SH-SY5Y (cell line): ENCODE results near the gene SYP.

Source experiments
- GATA2 ChIP-seq: IDR thresholded peaks from 2 replicates; pipeline ENCODE4 v1.6.1; 2011; ENCODE audit warnings: mild to moderate bottlenecking, low read depth, low read length
- GATA3 ChIP-seq: IDR thresholded peaks from 2 replicates; pipeline ENCODE4 v1.6.1; 2011; ENCODE audit warnings: low read depth, mild to moderate bottlenecking, low read length, moderate library complexity

The SYP gene

DNA sequence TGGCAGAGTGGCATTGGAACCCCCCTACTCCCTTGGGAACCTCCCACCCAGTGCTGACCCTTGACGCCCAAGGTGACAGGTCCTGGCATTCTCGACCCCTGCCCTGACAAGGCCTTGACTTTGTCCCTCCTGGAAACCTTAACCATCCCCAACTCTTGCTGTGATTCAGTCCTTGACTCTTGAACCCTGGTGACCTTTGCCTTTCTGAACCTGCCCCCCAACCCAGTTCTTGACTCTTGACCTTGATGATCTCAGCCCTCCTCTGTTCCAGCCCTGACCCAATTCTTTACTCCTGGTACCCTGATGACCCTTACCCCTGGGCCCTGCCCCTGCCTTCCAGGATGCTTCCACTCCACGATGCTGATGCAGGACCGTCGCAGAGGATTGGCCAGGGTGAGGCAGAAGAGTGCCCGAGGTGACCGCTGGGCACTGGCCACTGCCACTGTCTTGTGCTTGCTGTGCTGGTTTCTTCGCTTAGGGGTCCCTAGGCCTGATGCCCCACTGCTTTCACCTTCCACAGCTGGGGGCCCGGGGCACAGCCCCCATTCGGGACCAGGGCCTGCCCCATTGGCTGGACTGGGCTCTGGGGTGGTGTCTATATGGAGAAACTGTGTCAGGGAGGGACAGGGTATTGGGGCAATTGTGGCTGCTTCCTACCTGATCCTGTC lies 31.5 kb upstream of the SYP start:
- TF ChIP-seq GATA3, result no peak
- no peak for TF ChIP-seq GATA2

DNA sequence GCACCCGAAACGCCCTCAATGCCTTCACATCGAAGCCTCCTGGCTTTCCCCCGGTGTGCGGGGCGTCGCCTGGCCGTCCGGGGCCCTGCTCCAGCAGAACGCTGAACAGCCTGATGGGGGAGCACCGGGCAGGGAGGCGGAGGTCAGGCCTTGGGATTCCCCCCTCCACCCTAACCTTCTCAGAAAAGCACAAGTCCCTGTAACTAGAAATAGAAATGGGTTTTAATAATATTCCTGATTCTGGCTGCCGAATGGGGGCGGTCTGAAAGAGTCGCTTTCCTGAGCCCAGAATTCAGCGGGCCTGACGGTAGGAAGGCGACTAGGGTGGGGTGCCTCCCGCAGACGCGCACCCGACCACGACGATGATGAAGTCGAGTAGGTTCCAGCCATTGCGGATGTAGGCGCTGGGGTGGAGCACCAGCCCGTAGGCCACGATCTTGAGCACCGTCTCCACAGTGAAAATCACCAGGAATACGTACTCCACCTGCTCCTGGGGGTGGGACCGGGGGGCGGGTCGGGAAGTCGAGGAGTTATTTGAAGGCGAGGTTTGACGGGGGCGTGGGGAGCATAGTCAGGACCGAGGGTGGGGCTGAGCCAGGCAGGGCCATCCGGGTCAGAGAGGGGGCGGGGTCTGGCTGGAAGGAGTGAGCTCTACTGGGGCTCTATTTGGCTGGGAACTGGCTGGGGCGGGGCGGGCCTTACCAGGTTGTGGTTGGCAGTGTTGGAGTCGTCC lies 30.7 kb upstream of the SYP start:
- TF ChIP-seq GATA3, result no peak
- no peak for TF ChIP-seq GATA2

DNA sequence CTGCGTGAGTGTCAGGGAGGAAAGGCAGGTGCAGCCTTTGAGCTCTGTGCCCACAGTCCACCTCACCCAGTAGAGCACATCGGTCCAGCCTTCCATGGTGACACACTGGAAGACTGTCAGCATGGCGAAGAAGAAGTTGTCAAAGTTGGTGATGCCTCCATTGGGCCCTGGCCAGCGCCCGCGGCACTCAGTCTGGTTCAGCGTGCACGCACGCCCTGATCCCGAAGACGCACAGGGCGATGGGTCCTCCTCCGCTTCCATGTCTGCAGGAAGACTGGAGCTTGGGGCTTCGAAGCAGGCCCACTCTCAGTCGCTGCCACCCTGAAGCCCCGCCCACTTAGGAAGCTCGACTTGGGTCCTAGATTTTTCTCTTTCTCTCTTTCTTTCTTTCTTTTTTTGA lies 28.2 kb upstream of the SYP start:
- TF ChIP-seq GATA3, result no peak
- TF ChIP-seq GATA2, result no peak

DNA sequence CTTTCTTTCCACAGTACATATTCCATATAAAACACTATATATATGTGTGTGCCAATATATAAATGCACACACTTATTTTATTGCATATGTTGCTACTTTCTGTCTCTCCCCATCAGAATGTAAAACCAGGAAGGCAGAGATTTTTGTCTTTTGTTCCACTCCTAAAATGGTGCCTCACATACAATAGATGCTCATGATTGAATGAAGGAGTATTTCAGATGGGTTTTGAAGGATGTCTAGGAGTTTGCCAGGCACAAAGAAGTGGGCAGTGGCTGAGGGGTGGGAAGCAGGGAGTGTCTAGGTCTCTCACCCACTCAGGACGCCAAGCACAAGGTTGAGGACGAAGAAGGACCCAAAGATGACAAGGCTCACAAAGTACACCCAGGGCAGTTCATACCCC lies 27.7 kb upstream of the SYP start:
- TF ChIP-seq GATA3 (no peak), GATA2 (no peak)

DNA sequence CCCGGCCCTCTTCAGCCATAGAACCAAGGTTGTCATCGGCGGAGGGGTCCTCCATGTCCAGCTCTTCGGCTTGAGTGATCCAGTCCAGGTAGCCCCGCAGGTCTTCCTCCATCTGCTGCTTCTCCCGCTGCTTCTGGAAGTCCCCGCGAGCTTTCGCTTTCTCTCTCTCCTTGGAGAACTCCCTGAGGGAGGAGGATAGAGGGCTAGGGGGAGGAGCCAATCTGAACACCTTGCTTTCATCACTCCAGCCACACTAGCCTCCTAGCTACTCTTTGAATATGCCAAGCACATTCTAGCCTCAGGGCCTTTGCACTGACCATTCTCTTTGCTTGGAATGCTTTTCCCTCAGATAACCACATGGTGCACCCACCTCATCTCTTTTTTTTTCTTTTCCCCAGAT lies 27.0 kb upstream of the SYP start:
- TF ChIP-seq GATA3, result no peak
- no peak for TF ChIP-seq GATA2

DNA sequence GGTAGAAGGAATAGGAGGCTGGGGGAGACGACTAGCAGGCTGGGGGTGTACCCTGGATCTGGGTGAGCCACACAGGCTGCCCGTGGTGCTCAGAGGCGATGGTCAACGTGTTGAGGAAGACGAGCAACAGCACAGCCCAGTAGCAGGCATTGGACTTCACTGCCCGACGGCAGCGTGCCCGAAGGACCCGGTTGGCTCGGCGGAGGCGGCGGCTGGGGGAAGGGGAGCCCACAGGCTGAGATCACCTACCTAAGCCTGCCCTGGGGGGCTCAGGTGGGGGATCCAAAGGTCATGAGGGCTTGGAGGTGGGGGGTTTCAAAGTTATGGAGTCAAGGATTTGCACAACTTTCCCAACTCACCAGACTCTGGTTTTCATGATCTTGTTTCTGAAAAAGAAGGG lies 25.9 kb upstream of the SYP start:
- TF ChIP-seq GATA2 (no peak), GATA3 (no peak)

DNA sequence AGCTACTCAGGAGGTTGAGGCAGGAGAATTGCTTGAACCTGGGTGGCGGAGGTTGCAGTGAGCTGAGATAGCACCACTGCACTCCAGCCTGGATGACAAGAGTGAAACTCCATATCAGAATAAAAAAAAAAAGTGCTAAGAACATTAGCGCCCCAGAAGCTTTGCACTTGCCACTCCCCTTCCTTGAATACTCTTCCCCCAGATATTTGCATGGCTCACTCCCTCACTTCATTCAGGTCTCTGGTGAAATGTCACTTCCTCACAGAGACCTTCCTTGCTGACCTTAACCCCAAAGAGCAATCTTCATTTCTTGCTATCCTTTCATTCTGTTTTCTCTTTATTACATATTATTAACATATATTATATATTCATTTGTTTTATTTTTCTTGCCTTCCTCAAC lies 21.9 kb upstream of the SYP start:
- TF ChIP-seq GATA2 (no peak), GATA3 (no peak)

DNA sequence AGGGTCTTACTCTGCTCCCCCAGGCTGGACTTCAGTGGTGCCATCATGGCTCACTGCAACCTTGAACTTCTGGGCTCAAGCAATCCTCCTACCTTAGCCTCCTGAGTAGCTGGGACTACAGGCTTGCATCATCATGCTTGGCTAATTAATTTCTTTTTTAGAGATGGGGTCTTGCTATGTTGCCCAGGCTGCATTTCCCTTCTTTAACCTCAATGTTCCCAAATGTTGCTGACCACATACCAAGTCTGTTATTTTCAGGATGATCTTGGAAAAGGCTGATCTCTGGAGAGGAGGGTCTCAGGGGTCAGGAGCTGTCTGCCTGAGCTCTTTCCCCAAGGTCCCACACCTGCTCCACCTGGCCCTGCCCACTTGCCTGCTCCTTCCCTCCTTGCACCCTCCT lies 20.1 kb upstream of the SYP start:
- TF ChIP-seq GATA3 (no peak), GATA2 (no peak)

DNA sequence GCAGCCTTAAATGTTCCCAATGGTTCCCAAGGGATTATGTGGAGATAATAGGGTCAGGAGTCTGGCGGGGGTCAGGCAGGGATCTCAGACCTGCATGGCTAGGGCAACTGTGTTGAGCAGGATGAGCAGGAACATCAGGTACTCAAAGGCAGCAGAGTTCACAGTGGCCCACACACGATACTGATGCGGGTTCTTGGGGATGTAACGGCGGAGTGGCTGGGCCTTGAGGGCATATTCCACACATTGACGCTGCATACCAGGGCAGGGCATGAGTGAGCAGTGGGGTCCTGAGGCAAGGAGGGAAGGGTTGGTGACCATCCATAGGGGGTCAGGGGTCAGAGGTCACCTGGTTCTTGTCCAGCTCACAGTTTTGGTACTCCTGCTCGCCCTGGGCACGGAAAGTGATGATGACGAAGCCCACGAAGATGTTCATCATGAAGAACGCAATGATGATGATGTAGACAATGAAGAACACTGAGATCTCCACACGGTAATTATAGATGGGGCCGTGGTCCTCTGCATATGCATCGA lies 15.1 kb upstream of the SYP start:
- TF ChIP-seq GATA3 (no peak), GATA2 (no peak)

DNA sequence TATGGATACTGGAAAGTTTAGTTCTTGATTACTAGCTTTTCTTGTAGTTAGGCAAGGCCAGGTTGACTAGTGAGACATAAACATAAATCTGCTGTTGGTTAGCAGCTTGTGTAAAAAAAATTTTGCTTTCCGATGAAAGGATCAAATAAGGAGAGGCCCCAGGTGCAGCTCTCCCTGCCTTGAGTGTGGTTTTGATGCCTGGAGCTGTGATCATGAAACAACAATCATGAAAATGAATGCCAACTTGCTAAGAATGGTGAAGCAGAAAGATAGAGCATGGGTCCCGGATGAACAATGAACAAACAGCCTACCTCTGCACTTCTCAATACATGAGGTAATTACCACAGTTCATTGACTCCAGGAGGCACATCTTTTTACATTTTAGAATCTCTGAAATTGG lies 14.4 kb upstream of the SYP start:
- TF ChIP-seq GATA3 (no peak), GATA2 (no peak)

DNA sequence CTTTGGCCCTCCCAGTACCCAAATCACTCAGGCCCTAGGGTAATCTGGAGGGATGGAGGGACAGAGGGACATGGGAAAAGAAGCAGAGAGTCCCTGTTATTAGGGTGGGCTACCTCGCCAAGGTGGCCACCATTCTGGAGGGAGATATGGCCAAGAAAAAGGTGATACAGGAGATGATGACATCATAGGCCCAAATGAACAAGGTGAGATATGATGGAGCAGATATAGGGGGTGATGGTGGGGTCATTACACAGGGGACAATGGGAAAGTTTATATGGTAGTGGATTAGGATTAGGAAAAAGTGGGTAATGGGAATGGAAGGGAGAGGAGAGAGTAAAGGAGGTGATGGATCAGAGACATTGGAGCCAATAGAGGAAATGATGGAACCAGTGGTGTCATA lies 12.9 kb upstream of the SYP start:
- TF ChIP-seq GATA2, result no peak
- TF ChIP-seq GATA3, result no peak

DNA sequence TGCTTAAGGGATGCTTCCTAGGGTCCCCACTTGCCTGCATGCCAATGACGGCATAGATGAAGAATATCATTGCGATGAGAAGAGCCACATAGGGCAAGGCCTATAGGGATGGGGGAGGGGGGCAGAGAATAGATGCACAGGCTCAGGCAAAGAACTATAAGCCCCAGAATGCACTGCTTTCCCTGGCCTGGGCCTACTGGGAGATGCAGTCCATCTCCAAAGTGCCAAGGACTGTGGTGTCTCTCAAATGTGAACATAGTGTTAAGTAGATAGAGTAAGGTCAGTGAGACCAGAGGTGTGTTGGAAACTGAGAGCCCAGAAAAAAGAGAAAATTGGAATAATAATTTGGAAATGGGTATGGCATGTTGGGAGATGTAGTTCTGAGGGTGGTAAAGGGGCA lies 12.2 kb upstream of the SYP start:
- TF ChIP-seq GATA2 (no peak), GATA3 (no peak)

DNA sequence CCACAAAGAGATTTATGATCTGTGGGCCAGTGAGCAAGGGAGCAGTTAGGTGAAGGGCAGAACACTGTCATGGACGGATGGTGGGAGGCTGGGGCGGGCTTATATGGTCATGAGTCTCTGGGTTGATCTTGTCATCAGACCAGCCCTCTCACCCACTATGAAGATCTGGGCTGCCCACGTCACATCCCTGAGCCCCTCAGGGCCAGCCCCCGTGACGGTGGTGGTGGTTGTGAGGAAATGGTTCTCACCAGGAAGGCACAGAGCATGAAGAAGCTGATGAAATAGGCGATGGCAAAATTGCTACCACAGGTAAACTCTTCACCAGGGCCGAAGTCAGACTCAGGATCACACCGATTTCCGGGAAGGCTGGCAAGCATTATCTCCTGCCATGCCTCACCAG lies 11.1 kb upstream of the SYP start:
- TF ChIP-seq GATA3, result no peak

DNA sequence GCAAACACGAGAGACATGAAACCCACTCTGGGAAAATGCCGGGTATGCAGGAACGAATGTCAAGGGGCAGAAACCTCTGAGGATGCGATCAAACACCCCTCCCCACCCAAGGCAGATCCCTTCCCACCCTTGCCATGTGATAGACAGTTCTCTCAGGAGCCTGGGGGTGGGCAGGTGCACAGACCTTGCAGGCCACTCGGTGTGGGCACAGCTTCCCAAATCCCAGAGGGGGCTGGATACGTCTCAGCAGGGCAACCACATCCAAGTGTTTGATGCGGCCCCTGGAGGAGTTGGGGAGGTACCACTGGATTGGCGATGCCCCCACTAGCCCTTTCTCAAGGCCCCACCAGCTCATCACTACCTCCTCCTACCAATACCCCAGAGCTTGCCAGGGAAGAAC lies 10.4 kb upstream of the SYP start:
- TF ChIP-seq GATA2 (no peak), GATA3 (no peak)
